Dermis blood vessel endothelial cell (primary cell): ENCODE results near the gene SUMO2. TPM values are rescaled to one million over a fixed set of nuclear protein-coding genes. Genes with fewer than 3 reads are reported as not detected.
A peak's percentile ranks its signal among the peaks of the same experiment; 100 is the strongest.
"Not testable (repeated sequence)": the region's sequence is repeated elsewhere in the genome, so short reads cannot be mapped to it uniquely, and the experiment has no call there.

Experiments used
- DNase-seq: peaks from one replicate; pipeline ENCODE4 v3.0.0; 2010
- total RNA-seq: library from RNA; depleted of rRNA; stranded (reverse); fragments of >200 nt; gene quantifications from 2 replicates; pipeline ENCODE4 v1.2.3, GENCODE V29; 2014

Gene SUMO2
- 116 and 134 TPM in 2 replicates for total RNA-seq

- DNase-seq, result peak; percentile 98
Measured at GRCh38 chr17:75182569-75183436, at the start of gene SUMO2. Gene SUMO2 (minus strand): TSS chr17:75182959. CDS start chr17:75182834, 125 bp downstream.

- no peak for DNase-seq
Measured at GRCh38 chr17:75231741-75232464, 49.1 kb upstream of the SUMO2 start.

- DNase-seq, result no peak
Measured at GRCh38 chr17:75231071-75231470, 48.3 kb upstream of the SUMO2 start.

- DNase-seq, result peak; percentile 30
Measured at GRCh38 chr17:75228847-75229246, 46.1 kb upstream of the SUMO2 start.

GRCh38 chr17:75228305-75228704, 45.5 kb upstream of the SUMO2 start:
- DNase-seq, result no peak

GRCh38 chr17:75227729-75228128, 45.0 kb upstream of the SUMO2 start:
- DNase-seq, result no peak

GRCh38 chr17:75225016-75225415, 42.3 kb upstream of the SUMO2 start:
- DNase-seq, result no peak

GRCh38 chr17:75219815-75220214, 37.1 kb upstream of the SUMO2 start:
- no peak for DNase-seq

GRCh38 chr17:75218131-75218530, 35.4 kb upstream of the SUMO2 start:
- no peak for DNase-seq

- no peak for DNase-seq
Measured at GRCh38 chr17:75209061-75209460, 26.3 kb upstream of the SUMO2 start.

GRCh38 chr17:75208161-75208560, 25.4 kb upstream of the SUMO2 start:
- no peak for DNase-seq

GRCh38 chr17:75207760-75208159, 25.0 kb upstream of the SUMO2 start:
- no peak for DNase-seq

GRCh38 chr17:75207050-75207407, 24.3 kb upstream of the SUMO2 start:
- not testable (repeated sequence) for DNase-seq

- no peak for DNase-seq
Measured at GRCh38 chr17:75205793-75206163, 23.0 kb upstream of the SUMO2 start.

GRCh38 chr17:75205037-75205792, 22.5 kb upstream of the SUMO2 start, which contains the start of gene NUP85:
Gene NUP85 (plus strand): TSS chr17:75205679. CDS start chr17:75205762, 83 bp downstream.
- DNase-seq, result peak; percentile 97

GRCh38 chr17:75199886-75200618, 17.3 kb upstream of the SUMO2 start:
- DNase-seq, result no peak

GRCh38 chr17:75194879-75195278, 12.1 kb upstream of the SUMO2 start:
- no peak for DNase-seq

GRCh38 chr17:75191584-75191983, 8.8 kb upstream of the SUMO2 start:
- no peak for DNase-seq

GRCh38 chr17:75188614-75189013, 5.9 kb upstream of the SUMO2 start:
- no peak for DNase-seq

- DNase-seq, result no peak
Measured at GRCh38 chr17:75183999-75184884, 1.5 kb upstream of the SUMO2 start.

GRCh38 chr17:75182319-75182568, 515 bp downstream of the SUMO2 start:
- no peak for DNase-seq
